PC-3 (cell line): ENCODE results near the gene TOX3. TPM values are rescaled to one million over a fixed set of nuclear protein-coding genes. Genes with fewer than 3 reads are reported as not detected.

Source experiments
- ATAC-seq: fragments of 200-7000 bp; cut with Tn5 transposase; 2 replicates; pipeline ENCODE4 v1.9.1; 2020; ENCODE audit warnings: mild to moderate bottlenecking, moderate library complexity
- BruUV-seq: library from RNA; stranded (reverse); fragments of 400-500 nt; replicated peaks from 2 replicates; lab custom pipeline; 2021; lab: Mats Ljungman, UMichigan
- CTCF ChIA-PET: fragments of 300-600 bp; sonication (Branson Sonifier 250); formaldehyde crosslinking; loops from one replicate; lab custom pipeline; 2022; ENCODE audit warnings: antibody characterized with exemption; lab: Charles Lee
- POLR2A ChIA-PET: fragments of 300-600 bp; sonication (Branson Sonifier 250); formaldehyde crosslinking; loops from one replicate; lab custom pipeline; 2022; ENCODE audit warnings: antibody characterized with exemption; ENCODE audit not compliant: unreplicated experiment; lab: Charles Lee
- DNase-seq: peaks from one replicate; pipeline ENCODE4 v3.0.0-alpha.2; 2015
- H2AFZ ChIP-seq: fragments of 300-600 bp; sonication (generic); 2 replicates; pipeline ENCODE4 v1.6.0; 2016; ENCODE audit warnings: antibody characterized with exemption, low read length
- H3F3A ChIP-seq: fragments of 300-600 bp; sonication (generic); one replicate; pipeline ENCODE4 v1.6.0; 2017; ENCODE audit warnings: antibody characterized with exemption, low read length, control low read depth, mild to moderate bottlenecking; ENCODE audit not compliant: unreplicated experiment
- H3K27ac ChIP-seq: fragments of 300-600 bp; sonication (generic); 2 replicates; pipeline ENCODE4 v1.5.1; 2016; ENCODE audit warnings: mild to moderate bottlenecking, low read length
- H3K27me3 ChIP-seq: fragments of 300-600 bp; sonication (generic); 2 replicates; pipeline ENCODE4 v1.6.1; 2016; ENCODE audit warnings: low read length, mixed read lengths
- H3K36me3 ChIP-seq: fragments of 300-600 bp; sonication (generic); 2 replicates; pipeline ENCODE4 v1.6.1; 2016; ENCODE audit warnings: low read depth, mixed run types, low read length, mixed read lengths
- H3K4me1 ChIP-seq: fragments of 300-600 bp; sonication (generic); 2 replicates; pipeline ENCODE4 v1.5.1; 2016; ENCODE audit warnings: low read length; ENCODE audit not compliant: insufficient read depth
- H3K4me2 ChIP-seq: fragments of 300-600 bp; sonication (generic); 2 replicates; pipeline ENCODE4 v1.6.0; 2016; ENCODE audit warnings: low read length
- H3K4me3 ChIP-seq: fragments of 300-600 bp; sonication (generic); 2 replicates; pipeline ENCODE4 v1.5.1; 2016; ENCODE audit warnings: mild to moderate bottlenecking, low read length, mixed read lengths
- H3K79me2 ChIP-seq: fragments of 300-600 bp; sonication (generic); 2 replicates; pipeline ENCODE4 v1.6.1; 2017; ENCODE audit warnings: low read length, mixed read lengths
- H3K9ac ChIP-seq: fragments of 300-600 bp; sonication (generic); 2 replicates; pipeline ENCODE4 v1.6.0; 2016; ENCODE audit warnings: mild to moderate bottlenecking, low read length
- H3K9me2 ChIP-seq: fragments of 300-600 bp; sonication (generic); replicated peaks from 2 replicates; pipeline ENCODE4 v1.6.1; 2016; ENCODE audit warnings: mixed run types, low read length, mixed read lengths
- H3K9me3 ChIP-seq: fragments of 300-600 bp; sonication (generic); 2 replicates; pipeline ENCODE4 v1.6.1; 2016; ENCODE audit warnings: low read length, mixed read lengths
- H4K20me1 ChIP-seq: fragments of 300-600 bp; sonication (generic); 2 replicates; pipeline ENCODE4 v1.6.1; 2016; ENCODE audit warnings: low read length, mixed read lengths
- CTCF ChIP-seq: fragments of 300-600 bp; sonication (generic); conservative IDR thresholded peaks from 2 replicates; pipeline ENCODE4 v1.5.1; 2017; ENCODE audit warnings: antibody characterized with exemption, low read depth, mild to moderate bottlenecking, low read length
- EZH2 ChIP-seq: fragments of 300-600 bp; sonication (generic); IDR thresholded peaks from one replicate; pipeline ENCODE4 v1.6.1; 2017; ENCODE audit warnings: antibody characterized with exemption, mild to moderate bottlenecking, low read length; ENCODE audit not compliant: unreplicated experiment
- EZH2phosphoT487 ChIP-seq: fragments of 300-600 bp; sonication (generic); IDR thresholded peaks from 2 replicates; pipeline ENCODE4 v1.6.1; 2018; ENCODE audit warnings: mild to moderate bottlenecking, antibody characterized with exemption, low read length, borderline replicate concordance
- intact Hi-C: fragments of 100-400 bp; cut with micrococcal nuclease; formaldehyde crosslinking; loops from 2 replicates; pipeline ENCODE4 v1.9.0; 2023
- total RNA-seq: library from RNA; depleted of rRNA; stranded (reverse); fragments of >200 nt; gene quantifications from 2 replicates; pipeline ENCODE4 v1.2.3, GENCODE V29; 2014

TOX3 gene
- total RNA-seq, 1 experiment from 2014 or later = not detected

- Histone ChIP-seq H3K9ac (no peak overlapping the region), H3K9me2 (no peaks in the 10 kb centered on the region), H3K27ac (no peak overlapping the region), H4K20me1 (no peaks in the 10 kb centered on the region), H3K9me3 (no peaks in the 10 kb centered on the region), H3K4me1 (no peaks in the 10 kb centered on the region), H3F3A (no peaks in the 10 kb centered on the region), H3K79me2 (no peaks in the 10 kb centered on the region), H3K4me2 (no peak overlapping the region), H2AFZ (no peak overlapping the region), H3K4me3 (no peak overlapping the region), H3K27me3 (no peaks in the 10 kb centered on the region), H3K36me3 (no peaks in the 10 kb centered on the region)
- intact Hi-C loops = no loop called here
- CTCF ChIA-PET = no interaction called here
- ATAC-seq = no peak
- BruUV-seq = no TSS peak
- no peak for DNase-seq
- TF ChIP-seq EZH2phosphoT487 (no peak), CTCF (no peak), EZH2 (no peak)
- POLR2A ChIA-PET = no interaction called here
Measured at GRCh38 chr16:52487849-52488457, 59.0 kb downstream of the TOX3 start.

DNA sequence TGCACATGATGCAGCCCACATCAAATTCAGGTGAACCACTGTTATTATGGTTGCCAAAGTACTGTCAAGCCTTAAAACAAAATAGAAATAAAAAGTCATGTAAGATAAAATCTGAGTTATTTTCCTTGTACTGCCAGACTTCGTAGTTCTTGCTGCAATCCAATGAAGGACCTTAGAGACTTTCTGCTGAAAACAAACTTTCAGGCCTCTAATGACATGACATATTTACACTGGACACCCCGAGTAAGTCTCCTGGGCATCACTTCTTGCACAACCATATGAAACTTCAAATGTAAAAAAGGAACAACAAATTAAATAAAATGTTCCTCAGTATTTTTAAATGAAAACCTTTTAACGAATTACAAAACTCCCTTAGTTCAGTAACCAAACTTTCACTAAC lies 66.7 kb downstream of the TOX3 start:
- no peaks in the 10 kb centered on the region for H3F3A ChIP-seq
- H3K9ac ChIP-seq = no peak overlapping the region
- no peaks in the 10 kb centered on the region for H3K4me1 ChIP-seq
- H3K36me3 ChIP-seq = no peaks in the 10 kb centered on the region
- H3K27ac ChIP-seq = no peak overlapping the region
- BruUV-seq = no TSS peak
- no peaks in the 10 kb centered on the region for H3K79me2 ChIP-seq
- ChIA-PET POLR2A (no interaction called here), CTCF (no interaction called here)
- no peaks in the 10 kb centered on the region for H3K27me3 ChIP-seq
- TF ChIP-seq EZH2 (no peak), EZH2phosphoT487 (no peak), CTCF (no peak)
- no peak overlapping the region for H3K4me3 ChIP-seq
- H3K4me2 ChIP-seq = no peak overlapping the region
- ATAC-seq (no peak), DNase-seq (no peak)
- H3K9me3 ChIP-seq = no peaks in the 10 kb centered on the region
- intact Hi-C loops = no loop called here
- no peaks in the 10 kb centered on the region for H3K9me2 ChIP-seq
- H4K20me1 ChIP-seq = no peaks in the 10 kb centered on the region
- H2AFZ ChIP-seq = no peak overlapping the region

GRCh38 chr16:52476111-52476510 lies 70.8 kb downstream of the TOX3 start:
- H3K27ac ChIP-seq = no peak overlapping the region
- POLR2A ChIA-PET = no interaction called here

More at GRCh38 chr16:52476111-52476510, 70.8 kb downstream of the TOX3 start:
- Histone ChIP-seq H3K9ac (no peak overlapping the region), H4K20me1 (no peaks in the 10 kb centered on the region), H3K9me3 (no peaks in the 10 kb centered on the region), H3K4me1 (no peaks in the 10 kb centered on the region), H2AFZ (no peak overlapping the region), H3K36me3 (no peaks in the 10 kb centered on the region), H3F3A (no peaks in the 10 kb centered on the region), H3K4me2 (no peak overlapping the region), H3K9me2 (no peaks in the 10 kb centered on the region), H3K4me3 (no peak overlapping the region), H3K27me3 (no peaks in the 10 kb centered on the region), H3K79me2 (no peaks in the 10 kb centered on the region)
- no peak for TF ChIP-seq EZH2phosphoT487
- no peak for TF ChIP-seq EZH2
- no peak for TF ChIP-seq CTCF
- intact Hi-C loops = no loop called here
- ATAC-seq (no peak), DNase-seq (no peak)
- no TSS peak for BruUV-seq
- CTCF ChIA-PET = no interaction called here
